Neural cell (in vitro differentiated cells): ENCODE results near the gene CEMIP.

Experiments used
- EP300 ChIP-seq: fragments of 450-650 bp; conservative IDR thresholded peaks from 2 replicates; pipeline ENCODE4 v1.6.1; 2014; ENCODE audit warnings: antibody characterized with exemption, mild to moderate bottlenecking, moderate library complexity; ENCODE audit not compliant: poor library complexity, severe bottlenecking
- EZH2 ChIP-seq: fragments of 200-600, 300-800 bp; shearing (Covaris generic), sonication (generic); IDR thresholded peaks from 2 replicates; pipeline ENCODE4 v1.6.1; 2014; ENCODE audit warnings: antibody characterized with exemption, low read length, borderline replicate concordance, mild to moderate bottlenecking; ENCODE audit not compliant: insufficient read depth, poor library complexity, severe bottlenecking
- MXI1 ChIP-seq: fragments of 450-650 bp; conservative IDR thresholded peaks from 2 replicates; pipeline ENCODE4 v1.6.1; 2014; ENCODE audit warnings: antibody characterized with exemption, mild to moderate bottlenecking; ENCODE audit not compliant: poor library complexity, severe bottlenecking
- POLR2AphosphoS5 ChIP-seq: IDR thresholded peaks from 2 replicates; pipeline ENCODE4 v1.6.1; 2012
- RAD21 ChIP-seq: fragments of 450-650 bp; conservative IDR thresholded peaks from 2 replicates; pipeline ENCODE4 v1.6.1; 2014; ENCODE audit warnings: antibody characterized with exemption, mild to moderate bottlenecking, moderate library complexity
- TAF1 ChIP-seq: IDR thresholded peaks from 2 replicates; pipeline ENCODE4 v1.6.1; 2012; ENCODE audit warnings: low read depth
- TF ChIP-seq, protein P1 (sequence below): fragments of 450-650 bp; IDR thresholded peaks from 2 replicates; pipeline ENCODE4 v1.5.1; 2014; ENCODE audit warnings: antibody characterized with exemption, mild to moderate bottlenecking, moderate library complexity; ENCODE audit not compliant: poor library complexity, severe bottlenecking
- TF ChIP-seq, protein P2 (sequence below): IDR thresholded peaks from 2 replicates; pipeline ENCODE4 v1.6.1; 2012; ENCODE audit warnings: borderline replicate concordance

DNA sequence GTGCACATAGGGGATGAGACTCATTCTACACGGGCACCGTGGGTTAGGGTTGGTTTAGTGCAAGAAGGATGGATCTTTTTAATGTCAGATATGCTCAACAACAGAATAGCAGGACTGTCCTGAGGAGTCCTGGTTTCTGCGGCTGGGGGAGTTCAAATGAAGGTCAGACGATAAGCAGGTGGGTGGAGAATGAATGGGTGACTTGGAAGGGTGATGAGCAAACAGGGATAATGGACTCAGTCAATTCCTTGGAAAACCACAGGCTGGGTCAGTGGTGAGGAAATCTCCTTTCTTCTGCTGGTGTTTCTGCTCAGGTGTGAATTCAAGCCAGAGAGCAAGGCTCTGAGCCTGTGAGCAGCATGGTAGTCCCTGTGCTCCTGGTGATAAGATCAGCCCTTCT is 150.5 kb downstream of the CEMIP start:
- TF ChIP-seq, protein P1, sequence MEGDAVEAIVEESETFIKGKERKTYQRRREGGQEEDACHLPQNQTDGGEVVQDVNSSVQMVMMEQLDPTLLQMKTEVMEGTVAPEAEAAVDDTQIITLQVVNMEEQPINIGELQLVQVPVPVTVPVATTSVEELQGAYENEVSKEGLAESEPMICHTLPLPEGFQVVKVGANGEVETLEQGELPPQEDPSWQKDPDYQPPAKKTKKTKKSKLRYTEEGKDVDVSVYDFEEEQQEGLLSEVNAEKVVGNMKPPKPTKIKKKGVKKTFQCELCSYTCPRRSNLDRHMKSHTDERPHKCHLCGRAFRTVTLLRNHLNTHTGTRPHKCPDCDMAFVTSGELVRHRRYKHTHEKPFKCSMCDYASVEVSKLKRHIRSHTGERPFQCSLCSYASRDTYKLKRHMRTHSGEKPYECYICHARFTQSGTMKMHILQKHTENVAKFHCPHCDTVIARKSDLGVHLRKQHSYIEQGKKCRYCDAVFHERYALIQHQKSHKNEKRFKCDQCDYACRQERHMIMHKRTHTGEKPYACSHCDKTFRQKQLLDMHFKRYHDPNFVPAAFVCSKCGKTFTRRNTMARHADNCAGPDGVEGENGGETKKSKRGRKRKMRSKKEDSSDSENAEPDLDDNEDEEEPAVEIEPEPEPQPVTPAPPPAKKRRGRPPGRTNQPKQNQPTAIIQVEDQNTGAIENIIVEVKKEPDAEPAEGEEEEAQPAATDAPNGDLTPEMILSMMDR, result no peak
- no peak for TF ChIP-seq POLR2AphosphoS5
- no peak for TF ChIP-seq EZH2
- TF ChIP-seq TAF1, result no peak
- no peak for TF ChIP-seq EP300
- TF ChIP-seq, protein P2, sequence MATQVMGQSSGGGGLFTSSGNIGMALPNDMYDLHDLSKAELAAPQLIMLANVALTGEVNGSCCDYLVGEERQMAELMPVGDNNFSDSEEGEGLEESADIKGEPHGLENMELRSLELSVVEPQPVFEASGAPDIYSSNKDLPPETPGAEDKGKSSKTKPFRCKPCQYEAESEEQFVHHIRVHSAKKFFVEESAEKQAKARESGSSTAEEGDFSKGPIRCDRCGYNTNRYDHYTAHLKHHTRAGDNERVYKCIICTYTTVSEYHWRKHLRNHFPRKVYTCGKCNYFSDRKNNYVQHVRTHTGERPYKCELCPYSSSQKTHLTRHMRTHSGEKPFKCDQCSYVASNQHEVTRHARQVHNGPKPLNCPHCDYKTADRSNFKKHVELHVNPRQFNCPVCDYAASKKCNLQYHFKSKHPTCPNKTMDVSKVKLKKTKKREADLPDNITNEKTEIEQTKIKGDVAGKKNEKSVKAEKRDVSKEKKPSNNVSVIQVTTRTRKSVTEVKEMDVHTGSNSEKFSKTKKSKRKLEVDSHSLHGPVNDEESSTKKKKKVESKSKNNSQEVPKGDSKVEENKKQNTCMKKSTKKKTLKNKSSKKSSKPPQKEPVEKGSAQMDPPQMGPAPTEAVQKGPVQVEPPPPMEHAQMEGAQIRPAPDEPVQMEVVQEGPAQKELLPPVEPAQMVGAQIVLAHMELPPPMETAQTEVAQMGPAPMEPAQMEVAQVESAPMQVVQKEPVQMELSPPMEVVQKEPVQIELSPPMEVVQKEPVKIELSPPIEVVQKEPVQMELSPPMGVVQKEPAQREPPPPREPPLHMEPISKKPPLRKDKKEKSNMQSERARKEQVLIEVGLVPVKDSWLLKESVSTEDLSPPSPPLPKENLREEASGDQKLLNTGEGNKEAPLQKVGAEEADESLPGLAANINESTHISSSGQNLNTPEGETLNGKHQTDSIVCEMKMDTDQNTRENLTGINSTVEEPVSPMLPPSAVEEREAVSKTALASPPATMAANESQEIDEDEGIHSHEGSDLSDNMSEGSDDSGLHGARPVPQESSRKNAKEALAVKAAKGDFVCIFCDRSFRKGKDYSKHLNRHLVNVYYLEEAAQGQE, result no peak
- TF ChIP-seq MXI1, result no peak
- no peak for TF ChIP-seq RAD21
